ENCODE data around the gene ABCG1.

ABCG1 gene

GRCh38 chr21:42331660-42332059 is 112.7 kb downstream of the ABCG1 start:
- DNase-seq, result no peak

GRCh38 chr21:42332557-42333317 is 113.8 kb downstream of the ABCG1 start:
- no peak for DNase-seq

GRCh38 chr21:42336054-42336453 is 117.1 kb downstream of the ABCG1 start:
- peak; percentile 5 for DNase-seq

DNA sequence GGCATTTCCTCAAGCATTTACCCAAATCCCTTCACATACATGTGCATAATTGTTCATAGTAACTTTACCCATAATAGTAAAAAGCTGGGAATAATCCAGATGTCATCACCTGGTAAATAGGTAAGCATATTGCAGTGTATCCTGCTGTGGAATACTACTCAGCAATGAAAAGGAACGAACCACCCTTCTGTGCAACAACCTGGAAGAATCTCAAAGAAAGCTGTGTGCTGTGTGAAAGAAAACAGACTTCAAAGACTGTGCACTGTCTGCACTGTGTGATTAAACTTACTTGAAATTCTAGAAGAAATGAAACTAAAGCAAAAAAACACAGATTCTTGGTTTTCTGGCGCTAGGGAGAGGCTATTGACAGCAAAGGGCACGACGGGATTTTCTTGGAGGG is 118.3 kb downstream of the ABCG1 start:
- DNase-seq, result no peak

DNA sequence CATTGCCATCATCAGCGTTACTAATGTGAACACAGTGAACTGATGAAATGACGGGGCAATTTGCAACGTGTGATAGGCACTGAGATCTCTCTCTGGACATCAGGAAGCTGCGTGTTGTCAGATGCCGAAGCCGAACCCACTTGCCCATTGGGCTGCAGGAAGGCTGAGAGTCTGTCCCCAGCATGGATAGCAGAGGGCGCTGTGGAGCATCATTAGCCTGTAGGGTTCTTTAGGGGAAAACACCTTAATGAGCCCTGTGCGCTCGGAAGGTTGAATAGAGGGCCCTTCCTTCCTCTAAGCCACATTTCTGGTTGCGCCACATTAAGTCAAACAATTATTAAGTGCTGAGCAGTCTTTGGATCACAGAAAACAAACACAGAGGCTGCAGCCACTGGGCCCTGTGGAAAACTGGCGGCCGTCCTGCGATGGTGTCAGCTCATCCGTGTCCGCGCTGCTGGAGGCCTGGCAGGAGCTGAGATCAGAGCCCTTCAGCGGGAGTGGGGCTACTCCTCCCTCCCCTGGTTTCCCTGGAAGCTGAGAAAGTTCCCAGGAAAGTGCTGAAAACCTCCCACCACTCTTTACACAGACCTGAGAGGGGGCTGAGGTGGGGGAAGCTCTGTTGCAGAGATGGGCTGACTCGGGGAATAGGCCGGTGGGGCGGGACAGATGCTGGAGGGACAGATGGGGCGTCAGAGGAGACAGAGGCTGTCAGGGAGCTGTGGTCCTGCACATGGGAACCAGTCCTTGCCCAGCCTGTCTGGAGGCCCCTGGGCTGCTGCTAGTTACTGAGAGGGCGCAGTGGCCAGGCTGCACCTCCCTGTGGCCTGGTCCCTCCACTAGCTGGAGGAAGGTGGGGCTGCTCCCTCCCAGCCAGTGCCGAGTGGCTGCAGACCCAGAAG is 119.1 kb downstream of the ABCG1 start:
- peak; percentile 22 for DNase-seq

- DNase-seq, result no peak
Observed at GRCh38 chr21:42338729-42339715, 120.1 kb downstream of the ABCG1 start.

- DNase-seq, result no peak
Observed at GRCh38 chr21:42340187-42341050, 121.5 kb downstream of the ABCG1 start.

- DNase-seq, result no peak
Observed at GRCh38 chr21:42341776-42342542, 123.0 kb downstream of the ABCG1 start.

DNA sequence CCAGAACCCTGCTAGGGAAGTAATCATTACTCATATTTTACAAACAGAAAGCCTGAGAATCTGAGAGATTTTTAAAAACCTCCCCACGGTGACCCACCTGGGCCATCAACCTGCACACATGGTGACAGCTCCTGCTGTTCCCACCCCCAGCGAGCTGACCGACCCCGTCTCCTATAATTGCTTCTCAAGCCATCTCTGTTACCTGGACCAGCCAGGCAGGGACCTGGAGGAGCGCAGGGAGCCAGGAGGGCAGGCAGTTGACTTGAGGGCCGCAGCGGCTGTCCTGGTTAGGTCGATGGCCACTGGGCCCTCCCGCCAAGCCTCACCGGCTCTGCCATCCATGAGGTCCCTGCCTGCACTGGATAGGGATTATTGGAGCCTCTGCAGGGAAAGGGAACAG is 124.2 kb downstream of the ABCG1 start:
- DNase-seq, result no peak

DNA sequence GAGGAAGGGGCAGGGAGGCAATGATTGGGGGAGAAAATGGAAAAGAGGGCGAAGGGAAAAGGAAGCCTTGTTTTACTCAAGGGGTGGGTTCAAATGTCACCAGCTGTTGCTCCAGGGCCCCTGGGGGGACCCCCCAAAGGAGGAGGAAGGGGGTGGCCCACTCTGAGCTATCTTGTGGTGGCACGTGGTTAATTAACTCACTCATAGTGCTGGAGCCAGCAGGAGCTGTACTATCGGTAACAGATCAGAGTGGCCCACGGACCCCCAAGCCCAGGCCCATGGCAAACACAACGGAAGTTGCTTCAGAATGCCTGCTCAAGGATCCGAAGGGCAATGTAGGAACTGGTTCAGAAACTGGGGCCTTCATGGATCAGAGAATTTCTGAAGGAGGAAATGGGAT is 124.6 kb downstream of the ABCG1 start:
- no peak for DNase-seq

DNA sequence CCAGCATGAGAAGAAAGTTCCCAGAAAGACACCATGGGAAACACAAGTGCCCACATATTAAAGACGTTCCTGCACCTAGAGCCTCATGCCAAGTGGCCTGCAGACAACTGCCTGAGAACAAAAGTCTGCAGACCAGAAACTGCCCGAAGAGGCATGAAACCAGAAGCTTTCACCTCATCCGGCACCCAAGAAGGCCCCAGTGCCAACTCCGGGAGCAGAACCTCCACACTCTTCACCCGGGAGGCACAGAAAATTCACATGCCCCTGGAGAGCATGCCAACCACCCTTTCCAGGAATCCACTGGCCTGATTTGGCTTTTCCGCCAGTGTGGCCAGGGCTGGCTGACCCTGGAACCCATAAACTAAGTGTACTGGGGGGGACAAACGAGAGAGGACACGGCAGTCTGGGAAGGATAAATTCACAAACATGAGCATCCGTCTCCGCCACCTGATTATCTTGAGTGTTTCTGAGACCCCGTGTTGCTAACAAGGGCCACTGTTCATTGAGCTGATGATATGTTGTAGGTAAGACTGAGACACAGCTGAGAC is 125.1 kb downstream of the ABCG1 start:
- DNase-seq, result no peak

DNA sequence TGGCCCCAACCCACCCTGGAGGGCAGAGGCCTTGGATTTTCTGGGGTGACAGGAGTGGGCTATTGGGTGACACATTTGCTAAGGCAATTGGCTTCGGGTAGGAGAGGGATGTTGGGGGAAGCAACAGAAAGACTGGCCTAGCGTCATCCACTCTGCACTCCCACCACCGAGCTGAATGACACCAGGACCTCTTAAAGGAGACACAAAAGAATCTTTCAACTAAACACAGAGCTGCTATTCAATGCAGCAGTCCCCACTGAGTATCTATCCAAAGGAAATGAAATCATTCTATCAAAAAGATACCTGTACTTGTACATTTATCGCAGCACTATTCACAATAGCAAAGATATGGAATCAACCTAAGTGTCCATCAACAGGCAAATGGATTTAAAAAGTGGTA is 125.7 kb downstream of the ABCG1 start:
- DNase-seq, result no peak

- no peak for DNase-seq
Observed at GRCh38 chr21:42346441-42346840, 127.5 kb downstream of the ABCG1 start.

All from fibroblast of skin of back (primary cell).